HK-2 (cell line): ENCODE data around the gene IGSF22.
A peak's percentile ranks its signal among the peaks of the same experiment; 100 is the strongest.

Source experiments
- DNase-seq: peaks from one replicate; pipeline ENCODE4 v3.0.0-alpha.2; 2018; ENCODE audit not compliant: unreplicated experiment

IGSF22 gene

DNA sequence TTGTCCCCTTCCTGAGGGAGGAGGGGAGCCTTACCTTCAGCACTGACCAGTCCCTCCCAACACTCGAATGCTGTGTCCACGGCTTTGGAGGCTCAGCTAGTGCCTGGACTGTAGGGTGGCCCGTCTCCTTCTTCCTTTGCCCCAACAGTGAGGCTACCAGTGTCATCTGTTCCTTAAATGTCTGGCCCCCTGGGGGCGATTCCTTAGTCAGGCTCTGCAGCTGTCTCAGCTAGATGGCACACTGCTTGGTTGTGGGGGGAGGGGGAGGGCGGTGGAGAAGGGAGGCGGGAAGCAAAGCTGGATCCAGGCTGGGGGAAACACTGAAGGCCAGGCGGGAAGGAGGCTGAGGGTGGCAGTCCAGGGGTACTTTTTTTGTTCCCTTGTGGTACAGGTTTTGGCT lies at the start of gene IGSF22:
Gene IGSF22, minus strand, starts transcription at position 149 of the 400 bp plus-strand sequence. CDS start 1,952 bp downstream, outside the sequence.
- DNase-seq = no peak

DNA sequence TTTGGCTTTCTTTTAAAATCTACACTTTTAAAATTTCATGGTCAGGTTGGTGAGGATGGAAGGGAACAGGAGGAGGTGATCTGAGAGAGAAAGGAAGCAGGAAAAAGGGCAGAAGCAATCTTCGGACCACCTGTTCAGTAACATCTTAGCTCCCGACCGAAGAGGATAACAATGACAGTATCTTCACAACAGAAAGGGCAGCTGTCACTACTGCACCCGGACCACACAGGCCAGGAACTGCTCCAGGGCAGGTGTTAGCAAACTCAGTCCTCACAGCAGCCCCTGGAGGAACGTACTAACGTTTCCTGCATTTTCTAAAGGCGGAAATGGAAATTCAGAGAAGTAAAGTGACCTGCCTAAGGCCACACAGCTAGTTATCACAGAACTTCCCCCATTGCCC lies 48.8 kb upstream of the IGSF22 start:
- no peak for DNase-seq

DNA sequence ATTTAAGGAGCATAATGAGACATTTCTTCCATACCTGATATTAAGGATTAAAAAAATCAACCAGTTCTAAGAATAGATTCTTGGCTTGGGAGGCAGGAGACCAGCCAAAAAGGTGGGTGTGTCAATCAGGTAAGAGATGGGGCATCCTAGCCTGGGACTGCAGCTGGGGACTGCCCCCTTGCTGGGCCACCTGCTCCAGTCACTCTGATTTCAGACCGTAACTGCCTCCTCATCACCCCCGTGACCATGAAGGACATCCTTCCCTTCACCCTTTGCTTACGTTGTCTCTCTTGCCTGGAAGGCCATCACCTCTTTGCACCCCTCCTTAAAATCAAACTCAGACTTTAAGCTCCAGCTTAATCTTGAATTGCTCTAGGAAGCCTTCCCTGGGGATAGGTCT lies 47.7 kb upstream of the IGSF22 start:
- DNase-seq = no peak

DNA sequence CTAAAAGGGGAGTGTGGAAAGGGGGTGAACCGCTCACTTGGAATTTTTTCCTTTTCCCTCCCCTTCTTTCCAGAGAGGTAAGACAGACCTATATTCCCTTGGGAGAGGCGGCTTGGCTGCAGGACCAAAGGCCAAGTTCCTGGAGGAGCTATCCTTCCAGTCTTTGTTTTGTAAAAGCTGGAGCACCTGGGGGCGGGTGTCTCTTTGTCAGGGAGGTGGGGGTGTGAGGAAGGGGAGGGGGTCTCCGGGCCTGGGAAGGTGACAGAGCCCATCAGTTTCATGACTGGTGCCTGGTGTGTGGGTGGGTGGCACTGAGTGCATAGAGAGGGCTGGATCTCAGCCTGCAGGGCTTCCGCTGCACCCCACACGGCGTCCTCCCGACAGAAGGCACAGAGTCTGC lies 47.1 kb upstream of the IGSF22 start:
- no peak for DNase-seq

DNA sequence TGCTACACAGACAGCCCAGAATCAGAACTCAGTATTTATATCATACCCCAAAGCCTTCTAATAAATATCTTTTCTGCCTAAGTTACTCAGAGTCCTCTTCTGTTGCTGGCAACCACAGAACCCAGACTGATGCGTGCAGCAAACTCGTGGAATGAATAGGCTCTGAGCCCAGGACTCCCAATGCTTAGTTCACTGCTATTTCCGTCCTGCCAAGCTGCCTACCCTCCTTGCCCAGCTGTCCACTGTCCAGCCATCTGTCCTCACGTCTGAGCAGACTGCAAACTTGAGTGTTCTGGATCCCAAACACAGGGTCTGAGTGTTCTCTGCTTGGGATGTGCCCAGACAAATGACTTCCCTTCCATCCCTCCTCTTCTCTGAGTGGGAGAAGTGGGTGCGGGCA lies 46.2 kb upstream of the IGSF22 start:
- DNase-seq = no peak

DNA sequence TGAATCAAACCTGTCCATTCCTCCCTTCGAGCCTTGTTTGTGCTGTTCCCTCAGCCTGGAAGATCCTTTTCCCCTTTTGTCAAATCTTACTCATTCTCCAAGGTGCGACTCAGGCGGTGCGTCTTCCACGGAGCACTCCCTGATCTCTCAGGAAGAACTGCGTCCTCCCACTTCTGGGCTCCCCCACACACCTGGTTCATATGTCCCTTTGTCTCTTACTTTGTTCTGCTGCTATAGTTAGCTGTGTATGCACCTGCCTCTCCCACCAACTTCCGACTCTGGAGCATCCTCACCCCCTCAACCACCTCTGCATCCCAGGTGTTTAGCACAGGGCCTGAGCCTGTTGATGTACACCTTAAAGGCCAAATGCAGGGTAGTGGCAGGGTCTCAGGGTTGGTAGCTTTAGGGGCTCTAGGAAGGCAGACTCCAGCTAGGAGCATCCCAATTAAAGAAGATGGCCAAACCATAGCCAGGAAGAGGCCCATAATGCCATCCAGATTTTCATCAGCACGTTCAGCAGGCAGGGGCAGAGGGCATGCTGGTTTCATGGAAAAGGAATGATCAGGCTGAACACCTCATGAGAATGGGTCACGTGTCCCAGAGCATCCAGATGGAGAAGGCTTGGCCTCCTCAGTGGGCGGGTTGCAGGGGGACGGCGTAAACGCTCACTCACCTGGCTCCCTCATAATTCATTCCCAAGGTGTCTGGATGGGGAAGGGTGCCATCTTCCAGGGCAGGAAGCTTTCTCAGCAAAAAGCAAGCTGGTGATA lies 45.5 kb upstream of the IGSF22 start:
- DNase-seq = no peak

DNA sequence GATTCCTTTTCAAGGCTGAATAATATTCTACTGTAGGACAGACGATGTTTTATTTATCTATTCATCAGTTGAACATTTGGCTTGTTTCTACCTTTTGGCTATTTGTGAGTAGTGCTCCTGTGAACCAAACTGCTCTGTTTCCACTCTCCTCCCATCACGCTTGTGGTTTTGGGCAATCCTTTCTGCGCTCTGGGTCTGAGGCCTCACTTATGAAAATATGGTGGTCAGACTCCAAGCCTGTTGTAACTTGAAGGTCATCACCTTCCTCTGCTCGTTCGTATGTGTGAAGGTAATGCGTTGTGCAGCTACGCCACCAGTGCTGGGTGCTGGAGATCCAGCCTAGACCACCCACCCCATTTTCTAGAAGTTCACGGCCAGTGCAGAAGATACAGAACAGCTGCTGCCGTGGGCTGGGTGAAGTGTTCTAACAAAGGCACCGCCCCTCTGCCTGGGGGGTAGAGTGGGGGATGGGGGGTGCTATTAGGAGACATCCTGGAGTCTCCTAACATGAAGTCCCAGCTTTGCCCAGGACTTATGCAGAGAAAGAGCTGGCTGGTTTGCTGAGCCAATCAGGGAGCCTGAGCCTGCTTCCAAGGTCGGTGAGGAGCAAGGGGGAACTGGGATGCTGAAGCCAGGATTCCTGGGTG lies 44.6 kb upstream of the IGSF22 start:
- DNase-seq = no peak

DNA sequence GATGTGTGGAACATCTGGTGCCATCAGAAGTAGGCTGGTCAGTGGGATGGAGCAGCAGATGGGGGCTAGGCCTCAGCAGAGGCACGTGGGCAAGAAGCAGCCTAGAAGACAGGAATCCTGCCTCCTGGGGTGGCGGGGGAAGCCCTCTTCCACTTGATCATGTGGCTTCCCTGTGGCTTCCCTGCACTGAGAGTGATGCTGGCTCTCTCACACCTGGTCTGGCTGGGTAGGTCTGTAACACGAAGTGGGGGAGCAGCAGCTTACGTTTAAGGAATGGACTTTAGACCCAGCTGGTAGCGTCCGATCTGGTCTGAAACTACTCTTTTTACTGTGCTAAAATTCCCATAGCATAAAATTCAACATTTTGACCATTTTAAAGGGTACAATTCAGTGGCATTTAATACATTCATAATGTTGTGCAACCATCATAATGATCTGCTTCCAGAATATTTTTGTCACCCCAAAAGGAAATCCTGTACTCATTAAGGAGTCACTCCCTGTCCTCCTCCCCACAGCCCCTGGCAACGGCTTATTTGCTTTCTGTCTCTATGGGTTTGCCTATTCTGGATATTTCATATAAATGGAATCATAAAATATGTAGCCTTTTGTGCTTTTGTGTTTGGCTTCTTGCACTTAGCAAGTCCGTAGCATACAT lies 43.9 kb upstream of the IGSF22 start:
- DNase-seq = no peak

DNA sequence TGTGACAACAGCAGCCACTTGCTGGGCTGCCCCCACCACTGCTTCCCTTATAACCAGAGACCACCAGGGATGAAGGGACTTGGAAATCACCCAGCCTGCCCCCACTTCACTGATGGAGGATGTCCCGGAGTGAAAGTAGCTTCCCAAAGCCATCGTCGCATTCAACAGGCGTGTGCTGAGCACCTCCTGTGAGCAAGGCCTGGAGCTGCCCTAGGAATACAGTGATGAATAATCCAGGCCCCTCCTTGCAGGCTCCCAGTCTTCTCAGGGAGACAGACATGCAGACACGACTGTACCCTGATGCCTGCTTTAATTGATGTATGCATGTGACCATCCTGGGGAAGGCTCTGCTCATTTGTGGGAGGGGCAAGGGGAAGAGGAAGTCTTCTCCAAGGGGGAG lies 43.0 kb upstream of the IGSF22 start:
- DNase-seq = no peak

DNA sequence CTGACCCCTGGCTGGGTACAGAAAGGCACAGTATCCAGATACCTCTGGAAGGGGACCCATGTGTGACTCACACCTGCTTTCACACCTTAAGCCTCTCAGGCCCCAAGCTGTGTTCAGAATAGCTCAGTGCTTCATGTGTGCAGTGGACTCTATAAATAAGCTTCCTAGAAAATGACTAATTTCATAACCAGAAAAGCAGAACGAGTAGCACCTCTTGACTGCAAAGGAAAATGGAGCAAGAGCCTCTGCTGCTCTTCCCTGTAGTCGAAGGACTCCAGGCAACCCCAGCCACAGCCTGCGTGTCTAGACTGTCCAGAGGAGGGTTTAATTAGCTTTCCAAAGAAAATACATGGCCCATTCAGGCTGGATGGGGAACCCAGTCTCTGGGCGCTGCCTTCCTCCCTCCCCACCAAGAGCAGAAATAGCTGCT lies 42.5 kb upstream of the IGSF22 start:
- no peak for DNase-seq

DNA sequence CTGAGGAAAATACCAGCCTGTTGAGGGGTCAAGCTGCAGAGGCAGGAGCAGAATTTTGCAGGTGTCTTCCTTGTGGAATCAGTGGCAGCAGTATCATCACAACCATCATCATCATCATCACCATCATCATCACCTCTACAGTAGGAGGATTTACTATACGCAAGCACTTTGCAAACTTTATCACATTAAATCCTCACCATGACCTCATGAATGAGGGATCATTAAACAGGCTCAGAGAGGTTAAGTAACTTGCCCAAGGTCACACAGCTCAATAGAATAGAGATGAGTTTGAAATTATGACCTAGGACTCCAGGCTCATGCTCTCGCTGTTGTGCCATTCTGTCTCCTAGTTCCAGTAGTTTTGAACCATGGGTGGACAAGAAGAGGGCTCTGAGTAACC lies 40.0 kb upstream of the IGSF22 start:
- DNase-seq = no peak

DNA sequence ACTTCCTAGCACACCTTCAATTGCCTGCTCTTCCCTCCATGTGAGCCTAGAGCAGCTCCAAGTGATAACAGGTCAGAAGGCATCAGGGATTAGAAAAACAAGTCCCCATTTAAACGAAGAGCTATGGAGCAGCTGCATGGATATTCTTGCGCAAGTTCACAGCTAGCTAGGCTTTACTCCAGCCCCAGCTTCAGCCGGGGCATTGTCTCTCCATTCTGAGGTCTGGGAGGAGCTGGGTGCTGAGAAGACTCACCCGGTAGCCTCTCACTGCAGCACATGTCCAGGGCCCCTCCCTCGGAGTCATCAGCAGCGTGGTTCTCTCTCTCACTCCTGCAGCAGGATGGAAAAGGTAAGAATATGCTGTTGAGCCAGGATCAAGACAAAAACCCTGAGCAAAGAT lies 39.6 kb upstream of the IGSF22 start:
- DNase-seq = no peak

DNA sequence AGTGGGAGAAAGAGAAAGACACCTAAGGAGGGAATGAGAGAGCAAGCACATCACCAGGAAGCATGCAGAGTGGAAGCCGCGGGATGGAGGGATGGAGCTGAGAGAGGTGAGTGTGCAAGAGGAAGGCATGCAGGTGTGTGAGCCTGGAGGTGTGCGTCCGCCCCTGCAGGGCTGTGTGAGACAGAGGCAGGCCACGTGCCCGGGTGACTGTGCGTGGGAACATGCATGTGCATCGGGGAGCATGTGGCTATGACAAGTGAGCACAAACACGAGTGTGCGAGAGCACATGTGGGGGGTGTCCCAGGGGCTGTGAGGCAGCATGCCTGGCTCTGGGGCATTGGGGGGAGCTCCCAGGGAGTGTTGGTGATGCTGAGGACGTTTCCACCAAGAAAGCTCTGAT lies 35.8 kb upstream of the IGSF22 start:
- no peak for DNase-seq

DNA sequence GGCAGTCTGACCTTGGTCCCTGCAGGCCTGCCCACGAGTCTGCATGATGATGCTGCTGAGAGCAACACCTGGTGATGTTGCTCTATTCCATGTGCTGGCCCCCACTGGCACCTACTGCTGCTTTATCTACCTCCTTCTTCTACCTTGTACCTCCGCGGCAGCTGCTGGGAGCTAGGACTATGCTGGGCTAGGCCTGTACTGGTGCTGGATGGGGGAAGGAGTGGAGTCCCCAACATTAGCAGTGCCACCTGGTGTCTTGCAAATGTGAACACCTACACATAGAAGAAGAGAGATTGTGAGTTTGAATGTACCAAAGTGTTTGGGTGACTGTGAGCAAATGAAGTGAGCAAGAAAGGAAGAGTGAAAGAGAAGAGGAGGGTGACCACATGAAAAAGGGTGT lies 35.2 kb upstream of the IGSF22 start:
- no peak for DNase-seq

DNA sequence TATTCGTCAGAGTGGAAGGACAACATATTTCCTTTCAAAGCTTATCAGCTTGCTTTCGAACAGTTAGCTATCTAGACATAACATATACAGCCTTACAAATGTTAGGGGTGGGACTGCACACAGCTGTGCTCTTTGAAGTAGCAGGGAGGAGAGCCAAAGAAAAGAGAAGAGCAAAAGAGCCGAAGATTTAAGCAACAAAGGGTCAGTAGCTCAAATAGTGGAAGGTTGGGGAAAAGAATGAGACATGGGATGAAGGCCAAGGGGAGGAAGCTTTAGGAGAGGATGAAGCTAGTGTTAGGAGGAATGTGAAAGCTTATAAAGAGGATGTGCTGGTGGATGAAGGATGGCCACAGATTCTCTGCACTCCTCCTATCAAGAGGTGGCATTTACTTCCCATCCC lies 31.8 kb upstream of the IGSF22 start:
- no peak for DNase-seq

DNA sequence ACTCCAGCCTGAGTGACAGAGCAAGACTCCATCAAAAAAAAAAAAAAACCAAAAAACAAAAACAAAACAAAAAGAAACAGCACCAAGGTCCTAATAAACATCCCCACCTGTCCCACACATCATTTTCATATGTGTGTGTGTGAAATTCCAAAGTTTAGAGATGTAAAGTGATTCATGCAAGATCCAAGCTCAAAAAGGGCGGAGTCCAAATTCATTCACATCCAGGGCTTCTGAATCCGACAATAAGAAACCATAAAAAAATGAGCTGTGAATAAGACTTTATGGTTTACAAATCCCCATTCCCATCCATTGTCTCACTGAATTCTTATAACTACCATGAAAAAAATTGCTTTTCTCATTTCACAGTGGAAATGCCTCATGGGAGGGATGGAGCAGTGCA lies 30.9 kb upstream of the IGSF22 start:
- DNase-seq = no peak

DNA sequence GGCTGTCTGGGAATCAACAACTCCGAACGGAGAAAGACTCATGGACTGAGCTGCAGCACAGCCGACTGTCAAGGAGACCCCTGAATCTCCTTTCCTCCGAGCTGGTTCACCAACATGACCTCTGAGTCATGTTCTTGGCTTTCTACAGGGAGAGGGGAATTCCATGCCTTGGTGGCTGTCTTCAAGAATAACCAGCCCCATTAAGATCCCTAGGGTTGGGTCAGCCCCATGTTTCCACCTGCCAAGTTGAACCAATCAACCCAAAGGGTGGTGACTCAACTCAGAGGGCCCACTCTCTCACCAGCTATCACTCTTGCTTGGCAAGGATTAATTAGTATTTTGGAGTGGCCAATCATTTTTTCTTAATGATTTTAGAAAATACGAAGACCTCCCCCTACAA lies 28.3 kb upstream of the IGSF22 start:
- no peak for DNase-seq

DNA sequence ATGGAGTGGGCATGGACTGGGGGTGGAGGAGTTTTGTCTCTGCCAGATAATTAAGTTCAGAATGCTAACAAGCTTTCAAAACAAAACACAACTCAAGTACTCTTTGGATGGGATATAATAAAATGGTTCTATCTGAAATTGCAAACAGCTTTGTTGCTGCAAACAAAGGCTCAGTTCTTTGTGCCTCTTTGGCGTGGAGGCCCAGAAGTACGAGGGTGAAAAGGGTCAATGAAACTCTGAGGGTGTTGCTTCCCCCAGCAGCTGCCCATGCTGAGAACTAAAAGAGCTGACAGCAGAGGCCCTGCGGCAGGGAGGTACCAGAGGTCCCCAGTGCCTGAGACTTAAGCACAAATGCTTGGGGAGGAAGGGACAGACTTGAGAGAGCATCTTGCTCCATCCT lies 26.5 kb upstream of the IGSF22 start:
- no peak for DNase-seq

DNA sequence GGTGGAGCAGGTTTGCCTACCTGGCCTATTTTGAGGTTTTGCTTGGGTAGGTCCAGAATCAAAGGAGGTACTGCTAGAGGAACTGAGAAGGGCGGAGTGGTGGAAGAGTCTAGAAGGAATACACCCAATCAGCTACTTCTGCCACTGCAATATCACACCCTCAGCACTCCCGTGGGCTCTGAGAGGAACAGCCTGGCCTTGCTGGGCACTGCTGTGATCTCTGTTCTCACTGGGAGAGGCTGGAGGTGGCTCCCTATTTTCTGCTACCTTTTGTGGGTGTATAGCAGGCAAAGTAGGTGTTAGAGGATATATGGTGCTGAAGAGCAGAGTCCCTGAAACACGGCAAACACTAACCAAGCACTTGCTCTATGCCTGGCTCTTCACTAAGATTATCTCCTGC lies 25.0 kb upstream of the IGSF22 start:
- no peak for DNase-seq

DNA sequence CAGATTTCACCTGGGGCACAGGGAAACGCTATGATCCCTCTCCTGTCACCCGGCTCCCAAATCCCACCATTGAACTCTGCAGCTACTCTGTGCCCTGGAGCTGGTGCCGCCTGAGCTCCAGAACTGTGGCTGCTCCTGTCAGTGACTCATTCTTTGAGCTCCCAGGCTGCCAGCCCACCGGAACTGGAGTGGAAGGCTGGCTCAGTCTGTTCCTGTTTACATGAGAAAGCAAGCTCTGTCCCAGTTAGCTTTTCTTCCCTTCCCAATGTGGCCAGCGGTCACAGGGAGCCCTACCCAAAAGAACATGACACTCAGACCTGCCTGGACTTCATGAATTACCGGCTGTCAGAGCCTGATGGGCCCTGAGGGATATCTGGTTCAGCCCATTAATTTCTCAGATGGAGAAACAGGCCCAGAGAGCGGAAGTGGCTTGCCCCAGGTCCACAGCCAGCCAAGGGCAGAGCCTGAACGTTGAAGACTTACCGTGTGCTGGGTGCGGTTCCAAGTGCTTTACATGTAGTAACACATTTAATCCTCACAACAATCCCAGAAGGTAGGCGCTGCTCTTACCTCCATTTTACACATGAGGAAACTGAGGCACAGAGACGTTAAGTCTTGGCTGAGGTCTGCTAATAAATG lies 23.8 kb upstream of the IGSF22 start:
- DNase-seq = peak; percentile 49

DNA sequence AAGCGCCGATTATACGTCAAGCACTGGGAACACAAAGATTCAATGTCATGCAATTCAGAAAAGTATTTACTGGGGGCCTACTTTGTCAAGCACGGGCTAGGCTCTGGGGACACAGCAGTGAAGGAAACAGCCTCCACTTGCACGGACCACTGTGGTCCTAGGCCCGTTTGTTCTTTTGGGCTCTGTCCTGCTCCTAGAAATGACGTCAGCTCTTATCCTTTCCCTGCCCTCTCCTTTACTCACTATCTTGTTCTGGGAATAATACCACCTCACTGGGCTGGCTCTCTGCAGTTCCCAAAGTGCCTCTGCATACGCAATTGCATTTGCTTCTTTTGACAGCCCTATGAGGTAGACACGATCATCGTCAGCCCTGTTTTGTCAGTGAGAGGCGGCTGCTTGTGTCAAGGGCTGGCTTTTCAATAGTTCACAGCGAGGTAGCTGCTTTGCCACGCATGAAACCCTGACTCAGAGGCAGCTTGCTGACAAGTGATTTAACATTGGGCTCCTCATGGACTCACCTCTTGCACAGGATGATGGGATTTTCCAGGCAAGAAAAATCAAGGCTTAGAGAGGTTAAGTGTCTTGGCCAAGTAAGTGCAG lies 22.9 kb upstream of the IGSF22 start:
- no peak for DNase-seq

DNA sequence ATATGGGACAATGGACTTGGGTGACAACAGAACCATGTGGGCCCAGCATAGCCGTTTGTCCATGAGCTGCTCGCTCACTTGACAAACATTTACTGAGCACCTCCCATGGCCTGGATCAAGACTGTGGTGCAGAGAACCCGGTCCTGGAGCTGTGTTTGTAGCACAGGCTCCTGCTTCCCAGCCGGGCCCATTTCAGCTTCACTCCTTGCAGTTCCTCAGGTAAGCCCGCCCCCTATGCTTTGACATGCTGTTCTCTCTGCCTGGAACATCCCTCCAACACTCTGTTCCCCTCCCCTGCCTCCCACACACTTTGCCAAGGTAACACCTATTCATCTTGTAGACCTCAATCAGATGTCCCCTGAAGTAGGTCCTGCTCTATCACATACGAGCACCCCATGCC lies 19.3 kb upstream of the IGSF22 start:
- no peak for DNase-seq
